Adrenal gland (tissue), 12 donors: Measurements from ENCODE around the gene SLC39A5. TPM values are rescaled to one million over a fixed set of nuclear protein-coding genes. Genes with fewer than 3 reads are reported as not detected.
"Not testable (repeated sequence)": the region's sequence is repeated elsewhere in the genome, so short reads cannot be mapped to it uniquely, and the experiment has no call there.

Experiments
- DNase-seq, 7 donors: peaks; one replicate each; pipeline ENCODE4 v3.0.0-alpha.2; 2019 to 2020
- H3K27ac ChIP-seq, 5 donors: fragments of 200-600 bp; sonication (generic) in 4 of 5; 1 replicate in 3 of 5; 2 replicates in 2 of 5; pipeline versions ENCODE4 v1.5.1 to v1.8.0; 2016 to 2020; ENCODE audit warnings: mild to moderate bottlenecking in 1 of 5
- H3K27me3 ChIP-seq: fragments of 200-600 bp; 2 replicates; pipeline ENCODE4 v1.8.0; 2021
- H3K36me3 ChIP-seq, 2 donors: fragments of 200-600 bp; replicated peaks in 1 of 2; 1 replicate in 1 of 2; 2 replicates in 1 of 2; pipeline versions ENCODE4 v1.5.1 to v1.8.0; 2018 to 2022
- H3K4me1 ChIP-seq, 2 donors: fragments of 200-600 bp; replicated peaks in 1 of 2; 1 replicate in 1 of 2; 2 replicates in 1 of 2; pipeline versions ENCODE4 v1.5.1 to v1.8.0; 2018 to 2021
- H3K4me3 ChIP-seq, 4 donors: fragments of 200-600 bp; sonication (generic) in 3 of 4; one replicate each; pipeline ENCODE4 v1.5.1; 2016 to 2018
- H3K9me3 ChIP-seq, 3 donors: fragments of 200-600 bp; sonication (generic) in 1 of 3; replicated peaks in 1 of 3; 1 replicate in 2 of 3; 2 replicates in 1 of 3; pipeline versions ENCODE4 v1.5.1 to v1.8.0; 2016 to 2021
- POLR2A ChIP-seq, 2 donors: fragments of 450-650 bp; IDR thresholded peaks; one replicate each; pipeline ENCODE4 v1.6.1; 2017; ENCODE audit warnings: antibody characterized with exemption in 2 of 2, mild to moderate bottlenecking in 2 of 2, moderate library complexity in 1 of 2
- WGBS, 4 donors: extraction: QIAGEN DNeasy Blood & Tissue Kit in 2 of 4; methylation state at CpG; one replicate each; pipeline versions ENCODE4 v1.1.5 to v1.1.7; 2013 to 2017; 5-methylcytosine and 5-hydroxymethylcytosine counted together
- intact Hi-C, 2 donors: fragments of 100-400 bp; cut with DNase I; formaldehyde crosslinking; loops; one replicate each; pipeline versions ENCODE4 v1.14.1 to v1.15.0; 2022 to 2023
- polyA plus RNA-seq, 3 donors: library from polyadenylated mRNA; stranded (reverse); fragments of 200-250 nt in 2 of 3; fragments of 350-450 nt in 1 of 3; fragmentation: Illumina TruSeq in 1 of 3; extraction: RNeasy Lipid Tissue Mini Kit (QIAGEN cat#74804) in 1 of 3; gene quantifications; one replicate each; pipeline ENCODE4 v1.2.3, GENCODE V29; 2013 to 2014
- total RNA-seq, 9 donors: library from RNA; depleted of rRNA in 4 of 9; stranded (reverse); fragments of >200 nt in 4 of 9; fragments of 120-200 nt in 1 of 9; fragmentation: NEBNext Ultra II Directional in 1 of 9; extraction: Animal tissue kit (Norgen Biotek cat#: 25700) in 1 of 9; gene quantifications; one replicate each; pipeline versions ENCODE4 v1.1.0 to v1.2.4, GENCODE V29; 2013 to 2023
- TF ChIP-seq, protein P1 (sequence below), 6 experiments: fragments of 450-650 bp in 4 of 6; fragments of 200-600 bp in 2 of 6; sonication (generic) in 1 of 6; IDR thresholded peaks; 1 replicate in 5 of 6; 2 replicates in 1 of 6; pipeline versions ENCODE4 v1.5.1 to v1.8.0; 2016 to 2021; ENCODE audit warnings: antibody characterized with exemption in 6 of 6, mild to moderate bottlenecking in 2 of 6, moderate library complexity in 1 of 6
- donor health status: healthy with polysubstance abuse.
- donor health status: Bipolar disorder and iron deficiency.
- donor health status: DM: yes; HTN: yes; CAD: no.
- donor health status: DM: no; HTN: no; CAD: no.
- donor health status: DM: no; HTN: no; CAD: no.
- donor health status: DM: yes; HTN: yes; CAD: no.

Gene SLC39A5
- total and polyA plus RNA-seq, 12 donors, result 0.50 to 2.0 (median 0.65) TPM; not detected in 7

GRCh38 chr12:56190695-56191155 is 39.1 kb upstream of the SLC39A5 start:
- 17 to 24% (median 21%) methylated on average over 9 of the region's 9 CpGs for WGBS, 4 donors
- Histone ChIP-seq H3K4me3 (peak overlapping the region in 2 of 4 donors; percentile 32 to 88), H3K27me3 (no peaks in the 10 kb centered on the region), H3K4me1 (peaks cover 16 to 25% of the 10 kb centered on the region in 2 donors), H3K36me3 (peaks cover 0 to 5% of the 10 kb centered on the region in 2 donors), H3K9me3 (no peaks in the 10 kb centered on the region), H3K27ac (peak overlapping the region in 4 of 5 donors; percentile 73 to 92 (median 84))
- no peak for TF ChIP-seq POLR2A (IDR thresholded peaks at IDR 0.05)
- TF ChIP-seq, protein P1, sequence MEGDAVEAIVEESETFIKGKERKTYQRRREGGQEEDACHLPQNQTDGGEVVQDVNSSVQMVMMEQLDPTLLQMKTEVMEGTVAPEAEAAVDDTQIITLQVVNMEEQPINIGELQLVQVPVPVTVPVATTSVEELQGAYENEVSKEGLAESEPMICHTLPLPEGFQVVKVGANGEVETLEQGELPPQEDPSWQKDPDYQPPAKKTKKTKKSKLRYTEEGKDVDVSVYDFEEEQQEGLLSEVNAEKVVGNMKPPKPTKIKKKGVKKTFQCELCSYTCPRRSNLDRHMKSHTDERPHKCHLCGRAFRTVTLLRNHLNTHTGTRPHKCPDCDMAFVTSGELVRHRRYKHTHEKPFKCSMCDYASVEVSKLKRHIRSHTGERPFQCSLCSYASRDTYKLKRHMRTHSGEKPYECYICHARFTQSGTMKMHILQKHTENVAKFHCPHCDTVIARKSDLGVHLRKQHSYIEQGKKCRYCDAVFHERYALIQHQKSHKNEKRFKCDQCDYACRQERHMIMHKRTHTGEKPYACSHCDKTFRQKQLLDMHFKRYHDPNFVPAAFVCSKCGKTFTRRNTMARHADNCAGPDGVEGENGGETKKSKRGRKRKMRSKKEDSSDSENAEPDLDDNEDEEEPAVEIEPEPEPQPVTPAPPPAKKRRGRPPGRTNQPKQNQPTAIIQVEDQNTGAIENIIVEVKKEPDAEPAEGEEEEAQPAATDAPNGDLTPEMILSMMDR (IDR thresholded peaks at IDR 0.05), result no peak
- intact Hi-C loops, result loop anchor here in 1 of 2 donors (5.0 kb wide), 2 partner anchors 37 to 272 kb away; no protein-coding TSS in a partner anchor
- no peak for DNase-seq

DNA sequence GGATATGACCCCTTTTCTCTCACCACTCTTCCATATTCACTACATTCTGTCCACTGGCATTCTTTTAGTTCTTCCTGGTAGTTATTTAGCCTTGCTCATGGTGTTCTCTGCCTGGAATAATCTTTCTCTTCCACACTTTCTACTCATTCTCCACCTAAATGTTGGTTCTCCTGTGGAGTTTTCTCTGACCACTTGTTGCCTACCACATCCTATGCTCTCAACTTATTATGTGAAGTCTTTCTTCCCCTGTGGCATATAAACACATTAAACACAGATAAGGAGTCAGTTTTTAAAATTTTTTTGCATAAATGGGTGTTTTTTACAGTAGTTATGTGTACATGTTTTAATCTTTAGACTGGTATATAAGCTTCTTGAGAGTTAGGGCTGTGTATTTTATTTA is 37.3 kb upstream of the SLC39A5 start:
- H3K36me3 ChIP-seq, result no peaks in the 10 kb centered on the region
- H3K4me3 ChIP-seq, result no peak overlapping the region
- H3K27me3 ChIP-seq, result no peaks in the 10 kb centered on the region
- no peaks in the 10 kb centered on the region for H3K9me3 ChIP-seq
- no peak overlapping the region for H3K27ac ChIP-seq
- TF ChIP-seq, protein P1 (IDR thresholded peaks at IDR 0.05), result no peak
- TF ChIP-seq POLR2A (IDR thresholded peaks at IDR 0.05), result no peak
- peaks cover 14 to 16% of the 10 kb centered on the region in 2 donors for H3K4me1 ChIP-seq
- intact Hi-C loops, result loop anchor here in 1 of 2 donors (5.0 kb wide), 2 partner anchors 35 to 270 kb away; no protein-coding TSS in a partner anchor
- no peak for DNase-seq

GRCh38 chr12:56193025-56193578 is 36.7 kb upstream of the SLC39A5 start:
- intact Hi-C loops, result loop anchor here in 1 of 2 donors (5.0 kb wide), 2 partner anchors 34 to 269 kb away; no protein-coding TSS in a partner anchor
- TF ChIP-seq, protein P1 (IDR thresholded peaks at IDR 0.05), result peak; percentile 83 to 90 (median 88)
- no peak for TF ChIP-seq POLR2A (IDR thresholded peaks at IDR 0.05)
- H3K4me3 ChIP-seq, result no peak overlapping the region
- 25 to 53% (median 36%) methylated on average over 1 of the region's 1 CpG for WGBS, 4 donors
- H3K4me1 ChIP-seq, result peaks cover 9 to 11% of the 10 kb centered on the region in 2 donors
- no peaks in the 10 kb centered on the region for H3K9me3 ChIP-seq
- peak; percentile 77 to 92 (median 85) for DNase-seq
- no peak overlapping the region for H3K27ac ChIP-seq
- H3K36me3 ChIP-seq, result no peaks in the 10 kb centered on the region
- H3K27me3 ChIP-seq, result no peaks in the 10 kb centered on the region

DNA sequence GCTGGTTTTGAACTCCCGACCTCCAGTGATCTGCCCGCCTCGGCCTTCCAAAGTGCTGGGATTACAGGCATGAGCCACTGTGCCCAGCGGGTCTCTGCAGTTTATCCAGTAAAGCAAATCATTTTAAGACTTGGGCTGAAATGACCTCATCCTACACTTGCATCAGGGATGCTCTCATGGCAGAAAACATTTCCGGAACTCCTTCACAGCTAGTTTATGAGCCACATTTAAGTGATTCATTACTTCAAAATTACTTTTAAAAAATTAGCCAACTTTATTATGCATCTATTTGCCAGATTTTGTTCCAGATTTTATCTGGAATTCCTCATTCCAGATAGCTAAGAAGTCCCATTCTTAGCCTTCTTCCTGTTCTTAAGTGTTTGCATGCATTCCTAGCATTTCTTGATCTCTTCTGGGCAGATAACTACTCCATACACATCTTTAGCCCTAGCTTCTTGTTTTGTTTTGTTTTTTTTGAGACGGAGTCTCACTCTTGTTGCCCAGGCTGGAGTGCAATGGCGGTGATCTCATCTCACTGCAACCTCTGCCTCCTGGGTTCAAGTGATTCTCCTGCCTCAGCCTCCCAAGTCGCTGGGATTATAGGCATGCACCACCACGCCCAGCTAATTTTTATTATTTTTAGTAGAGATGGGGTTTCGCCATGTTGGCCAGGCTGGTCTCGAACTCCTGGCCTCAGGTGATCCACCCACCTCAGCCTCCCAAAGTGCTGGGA is 32.9 kb upstream of the SLC39A5 start:
- H3K27ac ChIP-seq, result peak overlapping the region in 2 of 5 donors; percentile 38 to 61
- H3K27me3 ChIP-seq, intact Hi-C loops, H3K9me3 ChIP-seq, H3K4me3 ChIP-seq, H3K36me3 ChIP-seq, H3K4me1 ChIP-seq, DNase-seq: not testable (repeated sequence)
- WGBS, 4 donors, result 57 to 72% (median 68%) methylated on average over 11 of the region's 11 CpGs
